Measurements from ENCODE around the gene TMEM179B.

- TF ChIP-seq YY1 (IDR thresholded peaks at IDR 0.05; ENCODE audit: borderline replicate concordance in 1 of 3, control insufficient read depth in 1 of 3, extremely low read depth in 1 of 3, insufficient read depth in 3 of 3, insufficient read length in 1 of 3, insufficient replicate concordance in 2 of 3, low read depth in 1 of 3, low read length in 2 of 3) (no peak), CREB1 (IDR thresholded peaks at IDR 0.05) (no peak), CREB1 (CRISPR knock-in tag; IDR thresholded peaks at IDR 0.05) (no peak), ZNF639 (CRISPR knock-in tag; conservative IDR thresholded peaks at IDR 0.05 in 1 of 2, IDR thresholded peaks at IDR 0.05 in 1 of 2) (no peak), SP1 (CRISPR knock-in tag; IDR thresholded peaks at IDR 0.05) (no peak), MTA3 (IDR thresholded peaks at IDR 0.05; ENCODE audit: borderline replicate concordance) (no peak), CHD2 (IDR thresholded peaks at IDR 0.05; ENCODE audit: low read depth, low read length) (no peak), HCFC1 (IDR thresholded peaks at IDR 0.05; ENCODE audit: low read depth, low read length) (no peak), POLR2A (conservative IDR thresholded peaks at IDR 0.05) (no peak), GABPA (tag; conservative IDR thresholded peaks at IDR 0.05; ENCODE audit: low read depth) (no peak), EP400 (IDR thresholded peaks at IDR 0.05) (no peak)
- TF ChIP-seq, protein P1, sequence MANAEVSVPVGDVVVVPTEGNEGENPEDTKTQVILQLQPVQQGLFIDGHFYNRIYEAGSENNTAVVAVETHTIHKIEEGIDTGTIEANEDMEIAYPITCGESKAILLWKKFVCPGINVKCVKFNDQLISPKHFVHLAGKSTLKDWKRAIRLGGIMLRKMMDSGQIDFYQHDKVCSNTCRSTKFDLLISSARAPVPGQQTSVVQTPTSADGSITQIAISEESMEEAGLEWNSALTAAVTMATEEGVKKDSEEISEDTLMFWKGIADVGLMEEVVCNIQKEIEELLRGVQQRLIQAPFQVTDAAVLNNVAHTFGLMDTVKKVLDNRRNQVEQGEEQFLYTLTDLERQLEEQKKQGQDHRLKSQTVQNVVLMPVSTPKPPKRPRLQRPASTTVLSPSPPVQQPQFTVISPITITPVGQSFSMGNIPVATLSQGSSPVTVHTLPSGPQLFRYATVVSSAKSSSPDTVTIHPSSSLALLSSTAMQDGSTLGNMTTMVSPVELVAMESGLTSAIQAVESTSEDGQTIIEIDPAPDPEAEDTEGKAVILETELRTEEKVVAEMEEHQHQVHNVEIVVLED (CRISPR knock-in tag; IDR thresholded peaks at IDR 0.05), result no peak
- TF ChIP-seq, protein P2, sequence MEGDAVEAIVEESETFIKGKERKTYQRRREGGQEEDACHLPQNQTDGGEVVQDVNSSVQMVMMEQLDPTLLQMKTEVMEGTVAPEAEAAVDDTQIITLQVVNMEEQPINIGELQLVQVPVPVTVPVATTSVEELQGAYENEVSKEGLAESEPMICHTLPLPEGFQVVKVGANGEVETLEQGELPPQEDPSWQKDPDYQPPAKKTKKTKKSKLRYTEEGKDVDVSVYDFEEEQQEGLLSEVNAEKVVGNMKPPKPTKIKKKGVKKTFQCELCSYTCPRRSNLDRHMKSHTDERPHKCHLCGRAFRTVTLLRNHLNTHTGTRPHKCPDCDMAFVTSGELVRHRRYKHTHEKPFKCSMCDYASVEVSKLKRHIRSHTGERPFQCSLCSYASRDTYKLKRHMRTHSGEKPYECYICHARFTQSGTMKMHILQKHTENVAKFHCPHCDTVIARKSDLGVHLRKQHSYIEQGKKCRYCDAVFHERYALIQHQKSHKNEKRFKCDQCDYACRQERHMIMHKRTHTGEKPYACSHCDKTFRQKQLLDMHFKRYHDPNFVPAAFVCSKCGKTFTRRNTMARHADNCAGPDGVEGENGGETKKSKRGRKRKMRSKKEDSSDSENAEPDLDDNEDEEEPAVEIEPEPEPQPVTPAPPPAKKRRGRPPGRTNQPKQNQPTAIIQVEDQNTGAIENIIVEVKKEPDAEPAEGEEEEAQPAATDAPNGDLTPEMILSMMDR (IDR thresholded peaks at IDR 0.05 in 2 of 3, conservative IDR thresholded peaks at IDR 0.05 in 1 of 3; ENCODE audit: insufficient read depth in 2 of 3, low read depth in 1 of 3, low read length in 3 of 3), result no peak
Measured at GRCh38 chr11:62823677-62824076, 36.5 kb downstream of the TMEM179B start.
